Body of pancreas (tissue), 4 donors: ENCODE data around the gene NREP.

Source experiments
- POLR2A ChIP-seq, 3 donors: fragments of 450-650 bp; IDR thresholded peaks; one replicate each; pipeline ENCODE4 v1.6.1; 2016; ENCODE audit warnings: antibody characterized with exemption in 3 of 3, mild to moderate bottlenecking in 2 of 3
- TF ChIP-seq, protein P1 (sequence below), 7 experiments: fragments of 450-650 bp in 4 of 7; fragments of 200-600 bp in 3 of 7; sonication (generic) in 3 of 7; IDR thresholded peaks; one replicate each; pipeline ENCODE4 v1.5.1; 2016 to 2019; ENCODE audit warnings: antibody characterized with exemption in 7 of 7

- TF ChIP-seq, protein P1, sequence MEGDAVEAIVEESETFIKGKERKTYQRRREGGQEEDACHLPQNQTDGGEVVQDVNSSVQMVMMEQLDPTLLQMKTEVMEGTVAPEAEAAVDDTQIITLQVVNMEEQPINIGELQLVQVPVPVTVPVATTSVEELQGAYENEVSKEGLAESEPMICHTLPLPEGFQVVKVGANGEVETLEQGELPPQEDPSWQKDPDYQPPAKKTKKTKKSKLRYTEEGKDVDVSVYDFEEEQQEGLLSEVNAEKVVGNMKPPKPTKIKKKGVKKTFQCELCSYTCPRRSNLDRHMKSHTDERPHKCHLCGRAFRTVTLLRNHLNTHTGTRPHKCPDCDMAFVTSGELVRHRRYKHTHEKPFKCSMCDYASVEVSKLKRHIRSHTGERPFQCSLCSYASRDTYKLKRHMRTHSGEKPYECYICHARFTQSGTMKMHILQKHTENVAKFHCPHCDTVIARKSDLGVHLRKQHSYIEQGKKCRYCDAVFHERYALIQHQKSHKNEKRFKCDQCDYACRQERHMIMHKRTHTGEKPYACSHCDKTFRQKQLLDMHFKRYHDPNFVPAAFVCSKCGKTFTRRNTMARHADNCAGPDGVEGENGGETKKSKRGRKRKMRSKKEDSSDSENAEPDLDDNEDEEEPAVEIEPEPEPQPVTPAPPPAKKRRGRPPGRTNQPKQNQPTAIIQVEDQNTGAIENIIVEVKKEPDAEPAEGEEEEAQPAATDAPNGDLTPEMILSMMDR (IDR thresholded peaks at IDR 0.05) = no peak
- no peak for TF ChIP-seq POLR2A (IDR thresholded peaks at IDR 0.05)
Observed at GRCh38 chr5:111749303-111750026, 7.5 kb downstream of the NREP start.
